Muscle layer of colon (tissue), 2 donors: Measurements from ENCODE around the gene ELMO3.

Experiments
- H3K27ac ChIP-seq: one replicate; pipeline ENCODE4 v1.7.0; 2013; ENCODE audit warnings: low read depth, mild to moderate bottlenecking, low read length, moderate library complexity
- H3K27me3 ChIP-seq, 2 donors: one replicate each; pipeline ENCODE4 v1.7.0; 2013; ENCODE audit warnings: low read length in 2 of 2, mild to moderate bottlenecking in 2 of 2; ENCODE audit not compliant: insufficient read depth in 2 of 2, control insufficient read depth in 1 of 2
- H3K36me3 ChIP-seq: one replicate; pipeline ENCODE4 v1.7.0; 2013; ENCODE audit warnings: mild to moderate bottlenecking, low read length; ENCODE audit not compliant: insufficient read depth
- H3K4me1 ChIP-seq: one replicate; pipeline ENCODE4 v1.7.0; 2013; ENCODE audit warnings: mild to moderate bottlenecking, low read length; ENCODE audit not compliant: insufficient read depth
- H3K4me3 ChIP-seq, 2 donors: one replicate each; pipeline ENCODE4 v1.7.0; 2013; ENCODE audit warnings: low read length in 2 of 2, low read depth in 1 of 2, mild to moderate bottlenecking in 1 of 2, moderate library complexity in 1 of 2
- H3K9ac ChIP-seq: one replicate; pipeline ENCODE4 v1.7.0; 2013; ENCODE audit warnings: low read length
- H3K9me3 ChIP-seq: one replicate; pipeline ENCODE4 v1.7.0; 2013; ENCODE audit warnings: mild to moderate bottlenecking, low read length
- donor health status: abdominal sarcoma.
- donor health status: Adenocarcinoma of cecum.

Gene ELMO3

GRCh38 chr16:67177743-67178699, 20.9 kb upstream of the ELMO3 start:
- Histone ChIP-seq H3K9me3 (no peaks in the 10 kb centered on the region), H3K27me3 (no peaks in the 10 kb centered on the region), H3K36me3 (peaks cover 6% of the 10 kb centered on the region), H3K4me1 (peaks cover 34% of the 10 kb centered on the region), H3K27ac (no peak overlapping the region), H3K4me3 (peak overlapping the region; percentile 26 to 28), H3K9ac (no peak overlapping the region)

GRCh38 chr16:67179421-67180080, 19.4 kb upstream of the ELMO3 start:
- Histone ChIP-seq H3K9me3 (no peaks in the 10 kb centered on the region), H3K27ac (no peak overlapping the region), H3K27me3 (no peaks in the 10 kb centered on the region), H3K4me3 (no peak overlapping the region), H3K36me3 (peaks cover 6% of the 10 kb centered on the region), H3K4me1 (peaks cover 30% of the 10 kb centered on the region), H3K9ac (no peak overlapping the region)

DNA sequence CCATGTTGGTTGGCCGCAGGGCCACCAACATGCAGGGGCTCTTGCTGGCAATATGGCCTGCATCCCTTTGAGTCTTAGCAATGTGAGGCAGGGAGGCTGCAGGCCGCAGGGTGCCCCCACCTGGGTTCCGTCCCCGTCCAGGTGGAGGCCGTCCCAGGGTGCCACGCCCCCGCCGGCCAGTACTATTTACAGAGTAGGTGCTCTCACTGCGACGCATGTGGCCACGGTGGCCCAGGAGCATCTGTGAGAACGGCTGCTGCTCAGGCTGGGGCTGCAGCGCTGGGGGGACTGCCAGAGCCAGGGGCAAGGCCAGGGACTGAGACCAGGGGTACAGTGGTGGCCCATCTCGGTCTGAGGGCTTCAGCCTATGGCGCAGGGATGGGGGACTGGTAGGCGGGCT, 18.8 kb upstream of the ELMO3 start:
- peaks cover 6% of the 10 kb centered on the region for H3K36me3 ChIP-seq
- H3K4me3 ChIP-seq: no peak overlapping the region
- no peaks in the 10 kb centered on the region for H3K27me3 ChIP-seq
- H3K4me1 ChIP-seq: peaks cover 30% of the 10 kb centered on the region
- no peak overlapping the region for H3K27ac ChIP-seq
- H3K9me3 ChIP-seq: no peaks in the 10 kb centered on the region
- H3K9ac ChIP-seq: no peak overlapping the region

DNA sequence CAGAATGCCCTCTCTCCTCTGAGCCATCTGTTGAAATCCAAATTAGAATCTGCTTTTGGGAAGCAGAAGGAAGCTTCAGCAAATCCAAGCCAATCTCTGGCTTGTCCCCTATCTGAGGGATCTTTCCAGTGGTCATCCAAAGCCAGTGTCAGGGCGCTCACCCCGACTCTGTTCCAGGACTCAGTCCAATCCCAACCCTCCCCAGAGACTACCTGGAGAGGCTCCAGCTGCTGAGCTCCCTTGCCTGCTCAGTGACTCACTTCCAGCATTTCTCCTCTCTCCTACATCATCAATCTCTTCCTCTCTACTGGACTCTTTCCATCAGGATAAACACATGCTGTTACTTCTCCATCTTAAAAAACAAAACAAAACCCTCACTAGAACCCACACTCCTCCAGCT, 17.6 kb upstream of the ELMO3 start:
- Histone ChIP-seq H3K9me3 (no peaks in the 10 kb centered on the region), H3K9ac (no peak overlapping the region), H3K27ac (no peak overlapping the region), H3K36me3 (peaks cover 2% of the 10 kb centered on the region), H3K4me3 (no peak overlapping the region), H3K4me1 (peaks cover 32% of the 10 kb centered on the region), H3K27me3 (no peaks in the 10 kb centered on the region)

DNA sequence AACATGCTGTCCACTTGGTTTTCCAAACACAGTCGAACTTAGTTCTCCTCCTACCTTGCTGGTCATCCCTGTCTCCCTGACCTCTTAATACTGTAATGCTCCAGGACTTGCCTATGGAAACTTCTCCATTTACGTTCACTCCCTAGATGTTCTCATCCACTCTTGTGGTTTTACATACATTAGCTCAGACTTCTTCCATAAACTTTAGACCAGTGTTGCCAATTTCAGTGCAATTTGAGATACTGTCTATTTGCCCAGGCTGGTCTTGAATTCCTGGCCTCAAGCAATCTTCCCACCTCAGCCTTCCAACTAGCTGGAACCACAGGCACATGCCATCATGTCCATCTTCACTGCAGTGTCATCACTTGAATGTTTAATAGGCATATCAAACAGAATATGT, 16.6 kb upstream of the ELMO3 start:
- Histone ChIP-seq H3K27ac (no peak overlapping the region), H3K4me3 (no peak overlapping the region), H3K4me1 (peaks cover 32% of the 10 kb centered on the region), H3K9ac (no peak overlapping the region), H3K9me3 (no peaks in the 10 kb centered on the region), H3K27me3 (no peaks in the 10 kb centered on the region), H3K36me3 (no peaks in the 10 kb centered on the region)

- Histone ChIP-seq H3K4me1 (peaks cover 28% of the 10 kb centered on the region), H3K36me3 (no peaks in the 10 kb centered on the region), H3K27me3 (no peaks in the 10 kb centered on the region), H3K27ac (peak overlapping the region; percentile 59), H3K9ac (no peak overlapping the region), H3K4me3 (peak overlapping the region; percentile 25 to 64), H3K9me3 (no peaks in the 10 kb centered on the region)
Measured at GRCh38 chr16:67183284-67183626, 15.7 kb upstream of the ELMO3 start.

DNA sequence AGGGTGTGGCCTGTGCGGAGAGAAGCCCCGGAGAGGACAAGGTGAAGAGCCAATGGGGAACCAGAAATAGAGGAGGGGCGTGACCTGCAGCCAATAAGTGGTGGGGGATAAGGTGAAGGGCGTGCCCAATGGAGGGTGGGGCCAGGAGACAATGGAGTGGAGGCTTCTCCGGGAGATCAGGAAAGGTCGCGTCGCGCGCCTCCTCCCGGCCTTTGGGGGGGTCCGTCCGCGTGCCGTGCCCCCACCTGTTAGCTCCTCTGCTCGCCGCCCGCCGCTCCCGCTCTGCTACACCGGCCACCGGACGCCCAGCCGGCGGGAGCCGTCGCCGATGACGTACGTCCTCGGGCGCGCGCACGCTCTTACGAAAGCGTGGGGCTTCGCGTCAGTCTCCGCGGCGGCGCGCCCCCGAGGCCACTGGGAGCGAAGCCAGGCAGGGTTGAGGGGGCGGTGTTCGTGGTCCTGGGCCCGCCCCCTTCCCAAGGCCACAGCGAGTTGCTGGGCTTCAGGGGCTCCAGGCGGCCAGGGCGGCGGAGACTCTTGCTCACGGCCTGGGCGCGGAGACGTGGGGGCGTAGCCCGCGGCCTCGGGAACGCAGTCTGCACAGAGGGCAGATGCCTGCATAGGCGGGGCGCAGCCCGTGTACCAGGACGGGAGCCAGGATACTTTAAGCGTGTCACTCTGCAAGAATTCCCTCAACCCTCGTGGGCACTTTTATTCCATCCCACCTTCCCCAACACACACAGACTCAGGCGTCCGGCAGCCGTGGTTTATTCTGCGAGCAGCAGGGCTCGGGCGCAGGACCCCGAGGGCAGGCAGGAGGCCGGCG, 15.1 kb upstream of the ELMO3 start, which contains the start of gene MATCAP1:
Gene MATCAP1 (minus strand): TSS at position 337 of the 826 bp plus-strand sequence. CDS start 3,353 bp downstream, outside the sequence.
- peak within 1 kb of the TSS; percentile 54 to 64 for H3K4me3 ChIP-seq
- H3K9me3 ChIP-seq: no peaks in the 10 kb centered on the region
- H3K36me3 ChIP-seq: no peaks in the 10 kb centered on the region
- peak within 1 kb of the TSS; percentile 73 for H3K27ac ChIP-seq
- H3K4me1 ChIP-seq: peaks cover 28% of the 10 kb centered on the region
- H3K9ac ChIP-seq: no peak within 1 kb of the TSS
- H3K27me3 ChIP-seq: no peaks in the 10 kb centered on the region

- Histone ChIP-seq H3K27me3 (no peaks in the 10 kb centered on the region), H3K4me1 (peaks cover 28% of the 10 kb centered on the region), H3K36me3 (no peaks in the 10 kb centered on the region), H3K9ac (no peak overlapping the region), H3K4me3 (peak overlapping the region; percentile 54 to 64), H3K27ac (peak overlapping the region; percentile 73), H3K9me3 (no peaks in the 10 kb centered on the region)
Measured at GRCh38 chr16:67184453-67184994, 14.4 kb upstream of the ELMO3 start.

GRCh38 chr16:67184995-67185650, 13.8 kb upstream of the ELMO3 start:
- Histone ChIP-seq H3K9ac (no peak overlapping the region), H3K4me1 (peaks cover 28% of the 10 kb centered on the region), H3K27me3 (no peaks in the 10 kb centered on the region), H3K36me3 (no peaks in the 10 kb centered on the region), H3K4me3 (peak overlapping the region; percentile 34 to 64), H3K27ac (no peak overlapping the region), H3K9me3 (no peaks in the 10 kb centered on the region)

- Histone ChIP-seq H3K4me1 (peaks cover 28% of the 10 kb centered on the region), H3K9ac (no peak overlapping the region), H3K27ac (no peak overlapping the region), H3K9me3 (no peaks in the 10 kb centered on the region), H3K27me3 (no peaks in the 10 kb centered on the region), H3K36me3 (no peaks in the 10 kb centered on the region), H3K4me3 (peak overlapping the region in 1 of 2 donors; percentile 25)
Measured at GRCh38 chr16:67185651-67186134, 13.2 kb upstream of the ELMO3 start.
